ENCODE data around the gene PCA3.

The PCA3 gene

GRCh38 chr9:76758476-76758875, 5.8 kb upstream of the PCA3 start:
- no peak for DNase-seq

GRCh38 chr9:76759732-76760131, 4.5 kb upstream of the PCA3 start:
- no peak for DNase-seq

- no peak for DNase-seq
Observed at GRCh38 chr9:76761448-76761847, 2.8 kb upstream of the PCA3 start.

GRCh38 chr9:76766126-76766525, 1.9 kb downstream of the PCA3 start:
- DNase-seq: no peak

- DNase-seq: no peak
Observed at GRCh38 chr9:76772686-76773445, 8.6 kb downstream of the PCA3 start.

- no peak for DNase-seq
Observed at GRCh38 chr9:76784881-76785280, 20.6 kb downstream of the PCA3 start.

- no peak for DNase-seq
Observed at GRCh38 chr9:76785501-76785900, 21.3 kb downstream of the PCA3 start.

- DNase-seq: no peak
Observed at GRCh38 chr9:76787677-76788076, 23.4 kb downstream of the PCA3 start.

GRCh38 chr9:76789840-76790239, 25.6 kb downstream of the PCA3 start:
- no peak for DNase-seq

GRCh38 chr9:76793784-76794431, 29.7 kb downstream of the PCA3 start:
- DNase-seq: no peak

GRCh38 chr9:76796296-76796695, 32.1 kb downstream of the PCA3 start:
- no peak for DNase-seq

- DNase-seq: no peak
Observed at GRCh38 chr9:76798527-76798926, 34.3 kb downstream of the PCA3 start.

GRCh38 chr9:76799473-76799872, 35.2 kb downstream of the PCA3 start:
- DNase-seq: no peak

- no peak for DNase-seq
Observed at GRCh38 chr9:76800901-76801300, 36.7 kb downstream of the PCA3 start.

GRCh38 chr9:76803083-76803482, 38.8 kb downstream of the PCA3 start:
- no peak for DNase-seq

- DNase-seq: no peak
Observed at GRCh38 chr9:76803762-76804161, 39.5 kb downstream of the PCA3 start.

GRCh38 chr9:76808636-76809035, 44.4 kb downstream of the PCA3 start:
- DNase-seq: no peak

- DNase-seq: no peak
Observed at GRCh38 chr9:76810377-76810957, 46.2 kb downstream of the PCA3 start.

GRCh38 chr9:76812591-76812990, 48.4 kb downstream of the PCA3 start:
- DNase-seq: no peak

GRCh38 chr9:76817489-76817888, 53.3 kb downstream of the PCA3 start:
- no peak for DNase-seq

- DNase-seq: no peak
Observed at GRCh38 chr9:76818271-76818670, 54.0 kb downstream of the PCA3 start.

GRCh38 chr9:76820431-76820830, 56.2 kb downstream of the PCA3 start:
- DNase-seq: no peak

- no peak for DNase-seq
Observed at GRCh38 chr9:76827296-76828080, 63.2 kb downstream of the PCA3 start.

- DNase-seq: no peak
Observed at GRCh38 chr9:76828447-76828846, 64.2 kb downstream of the PCA3 start.

Data from CD4-positive, alpha-beta T cell treated with Interleukin-21 for 1 hour (primary cell).